AG09309 (cell line): ENCODE results near the gene SLIT3.

Experiments
- DNase-seq: peaks from one replicate; pipeline ENCODE4 v3.0.0-alpha.2; 2010; ENCODE audit warnings: low read depth
- H3K4me3 ChIP-seq: 2 replicates; pipeline ENCODE4 v1.5.1; 2011; ENCODE audit warnings: mild to moderate bottlenecking, low read depth, low read length, moderate library complexity; ENCODE audit not compliant: control insufficient read depth
- TF ChIP-seq, protein P1 (sequence below): IDR thresholded peaks from 2 replicates; pipeline ENCODE4 v1.5.1; 2011; ENCODE audit warnings: mild to moderate bottlenecking, low read depth, low read length, inconsistent platforms; ENCODE audit not compliant: insufficient read depth, control insufficient read depth; ENCODE audit errors: missing control alignments

Gene SLIT3

DNA sequence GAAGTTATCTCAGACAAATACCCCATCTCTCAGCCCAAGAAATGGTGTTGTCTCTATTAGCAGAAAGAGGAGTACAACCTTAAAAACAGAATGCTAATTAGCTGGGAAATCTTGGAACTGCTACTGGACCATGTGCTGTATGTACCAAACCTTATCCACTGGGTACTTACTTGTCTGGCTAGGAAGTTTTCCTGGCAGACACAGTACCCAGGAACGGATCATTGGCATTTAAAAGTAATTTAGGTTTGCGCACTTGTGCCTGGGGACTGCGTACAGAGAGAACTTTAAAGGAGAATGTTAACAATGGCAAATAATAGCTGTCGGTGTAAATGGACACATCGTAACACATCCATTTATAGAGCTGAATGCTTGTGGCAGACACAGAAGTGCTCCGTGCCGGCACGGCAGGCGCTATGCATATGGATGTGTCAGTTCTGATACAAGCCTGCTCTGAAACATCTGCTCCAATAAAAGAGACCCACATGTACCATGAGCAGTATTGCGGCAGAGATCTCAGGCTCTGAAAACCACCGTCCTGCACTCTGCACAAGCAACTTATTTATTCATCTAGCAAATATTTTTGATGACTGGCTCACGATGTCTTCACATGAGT lies 431.2 kb downstream of the SLIT3 start:
- H3K4me3 ChIP-seq = no peak overlapping the region
- TF ChIP-seq, protein P1, sequence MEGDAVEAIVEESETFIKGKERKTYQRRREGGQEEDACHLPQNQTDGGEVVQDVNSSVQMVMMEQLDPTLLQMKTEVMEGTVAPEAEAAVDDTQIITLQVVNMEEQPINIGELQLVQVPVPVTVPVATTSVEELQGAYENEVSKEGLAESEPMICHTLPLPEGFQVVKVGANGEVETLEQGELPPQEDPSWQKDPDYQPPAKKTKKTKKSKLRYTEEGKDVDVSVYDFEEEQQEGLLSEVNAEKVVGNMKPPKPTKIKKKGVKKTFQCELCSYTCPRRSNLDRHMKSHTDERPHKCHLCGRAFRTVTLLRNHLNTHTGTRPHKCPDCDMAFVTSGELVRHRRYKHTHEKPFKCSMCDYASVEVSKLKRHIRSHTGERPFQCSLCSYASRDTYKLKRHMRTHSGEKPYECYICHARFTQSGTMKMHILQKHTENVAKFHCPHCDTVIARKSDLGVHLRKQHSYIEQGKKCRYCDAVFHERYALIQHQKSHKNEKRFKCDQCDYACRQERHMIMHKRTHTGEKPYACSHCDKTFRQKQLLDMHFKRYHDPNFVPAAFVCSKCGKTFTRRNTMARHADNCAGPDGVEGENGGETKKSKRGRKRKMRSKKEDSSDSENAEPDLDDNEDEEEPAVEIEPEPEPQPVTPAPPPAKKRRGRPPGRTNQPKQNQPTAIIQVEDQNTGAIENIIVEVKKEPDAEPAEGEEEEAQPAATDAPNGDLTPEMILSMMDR = no peak
- peak; percentile 11 for DNase-seq

- no peak overlapping the region for H3K4me3 ChIP-seq
- TF ChIP-seq, protein P1 = no peak
- DNase-seq = no peak
Observed at GRCh38 chr5:168867241-168867640, 433.7 kb downstream of the SLIT3 start.

- H3K4me3 ChIP-seq = no peak overlapping the region
- DNase-seq = no peak
- TF ChIP-seq, protein P1 = no peak
Observed at GRCh38 chr5:168865968-168866367, 435.0 kb downstream of the SLIT3 start.

DNA sequence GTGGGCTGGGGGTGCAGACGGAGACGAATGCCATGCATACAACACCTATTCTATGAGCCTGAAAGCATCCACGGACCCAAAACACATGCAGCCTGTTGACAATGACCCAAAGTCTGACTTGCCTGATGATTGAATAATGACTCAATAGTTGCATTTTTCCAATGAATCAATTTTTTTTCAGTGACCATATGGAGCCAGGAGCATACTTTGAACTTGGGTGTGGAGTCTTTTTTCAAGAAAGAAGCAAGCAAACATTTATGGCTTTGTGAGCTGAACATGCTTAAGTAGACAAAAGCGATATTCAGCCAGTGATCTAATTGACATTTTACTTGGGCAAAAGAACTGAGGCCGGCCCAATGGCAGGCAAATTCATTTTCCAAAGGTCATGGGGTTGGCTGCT lies 437.9 kb downstream of the SLIT3 start:
- H3K4me3 ChIP-seq = no peak overlapping the region

DNA sequence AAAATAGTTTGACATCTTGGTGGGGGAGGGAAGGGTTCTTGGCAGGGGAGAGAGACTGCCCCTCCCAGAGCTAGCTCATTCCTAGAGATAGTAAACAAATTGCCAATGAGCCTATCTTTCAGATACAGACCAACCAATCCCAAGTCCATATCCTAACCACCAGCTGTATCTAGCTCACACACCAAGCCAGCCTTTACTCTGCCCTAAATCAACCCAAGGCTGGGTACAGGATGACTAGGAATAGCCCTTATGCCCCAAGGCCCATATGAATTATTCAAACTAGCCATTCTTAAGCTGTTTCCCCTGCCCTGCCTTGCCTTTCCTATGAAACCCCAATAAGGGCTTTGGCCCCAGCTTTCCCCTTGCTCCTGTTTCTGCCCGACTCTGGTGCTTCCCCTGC lies 440.4 kb downstream of the SLIT3 start:
- no peak for DNase-seq
- TF ChIP-seq, protein P1 = no peak
- no peak overlapping the region for H3K4me3 ChIP-seq

More for the DNA sequence above, 437.9 kb downstream of the SLIT3 start:
- no peak for DNase-seq
- TF ChIP-seq, protein P1 = no peak

- no peak overlapping the region for H3K4me3 ChIP-seq
- no peak for DNase-seq
- TF ChIP-seq, protein P1 = no peak
Observed at GRCh38 chr5:168860081-168860480, 440.9 kb downstream of the SLIT3 start.
